H9 (cell line): ENCODE data around the gene B4GALNT4. TPM values are rescaled to one million over a fixed set of nuclear protein-coding genes. Genes with fewer than 3 reads are reported as not detected.
"Not testable (repeated sequence)": the region's sequence is repeated elsewhere in the genome, so short reads cannot be mapped to it uniquely, and the experiment has no call there.

Experiments
- DNase-seq: peaks from one replicate; pipeline ENCODE4 v3.0.0-alpha.2; 2017
- H2AFZ ChIP-seq: one replicate; pipeline ENCODE4 v1.6.1; 2013; ENCODE audit warnings: mild to moderate bottlenecking, low read length, control low read depth, moderate library complexity
- H2AK5ac ChIP-seq: 2 replicates; pipeline ENCODE4 v1.6.1; 2013; ENCODE audit warnings: low read length, control low read depth, mixed read lengths; ENCODE audit not compliant: insufficient read length
- H2BK120ac ChIP-seq: one replicate; pipeline ENCODE4 v1.6.1; 2013; ENCODE audit warnings: low read depth, mild to moderate bottlenecking, low read length, control low read depth, inconsistent platforms; ENCODE audit not compliant: poor library complexity, severe bottlenecking
- H2BK12ac ChIP-seq: 2 replicates; pipeline ENCODE4 v1.6.1; 2013; ENCODE audit warnings: low read length, control low read depth, mixed read lengths, low read depth; ENCODE audit not compliant: insufficient read length
- H2BK15ac ChIP-seq: 2 replicates; pipeline ENCODE4 v1.6.1; 2013; ENCODE audit warnings: low read depth, low read length, control low read depth
- H2BK20ac ChIP-seq: one replicate; pipeline ENCODE4 v1.6.1; 2013; ENCODE audit warnings: low read depth, mild to moderate bottlenecking, low read length, control low read depth, inconsistent platforms; ENCODE audit not compliant: poor library complexity, severe bottlenecking
- H2BK5ac ChIP-seq: 2 replicates; pipeline ENCODE4 v1.6.1; 2013; ENCODE audit warnings: low read length, control low read depth, mixed read lengths; ENCODE audit not compliant: insufficient read length
- H3K14ac ChIP-seq: 2 replicates; pipeline ENCODE4 v1.6.1; 2013; ENCODE audit warnings: low read length, control low read depth; ENCODE audit not compliant: insufficient read depth
- H3K18ac ChIP-seq: 2 replicates; pipeline ENCODE4 v1.6.1; 2013; ENCODE audit warnings: low read depth, mild to moderate bottlenecking, mixed read lengths, low read length, control low read depth; ENCODE audit not compliant: insufficient read length
- H3K23ac ChIP-seq: 2 replicates; pipeline ENCODE4 v1.6.1; 2013; ENCODE audit warnings: low read length, control low read depth, mixed read lengths, low read depth; ENCODE audit not compliant: insufficient read length
- H3K23me2 ChIP-seq: 2 replicates; pipeline ENCODE4 v1.6.1; 2013; ENCODE audit warnings: low read depth, mild to moderate bottlenecking, mixed read lengths, low read length, control low read depth; ENCODE audit not compliant: insufficient read length, poor library complexity, severe bottlenecking
- H3K27ac ChIP-seq: 2 replicates; pipeline ENCODE4 v1.5.1; 2013; ENCODE audit warnings: low read length, control low read depth, mixed read lengths, low read depth; ENCODE audit not compliant: insufficient read length
- H3K27me3 ChIP-seq: 2 replicates; pipeline ENCODE4 v1.6.1; 2013; ENCODE audit warnings: low read length, control low read depth, inconsistent platforms; ENCODE audit not compliant: insufficient read depth
- H3K4ac ChIP-seq: 2 replicates; pipeline ENCODE4 v1.6.1; 2013; ENCODE audit warnings: low read depth, mild to moderate bottlenecking, control low read depth, inconsistent platforms, low read length, moderate library complexity
- H3K4me1 ChIP-seq: 2 replicates; pipeline ENCODE4 v1.6.1; 2013; ENCODE audit warnings: low read length, control low read depth, inconsistent platforms; ENCODE audit not compliant: insufficient read depth
- H3K4me2 ChIP-seq: 2 replicates; pipeline ENCODE4 v1.6.1; 2013; ENCODE audit warnings: low read length, control low read depth, mixed read lengths; ENCODE audit not compliant: insufficient read length, insufficient read depth
- H3K56ac ChIP-seq: 2 replicates; pipeline ENCODE4 v1.6.1; 2013; ENCODE audit warnings: low read depth, mild to moderate bottlenecking, mixed read lengths, low read length, control low read depth; ENCODE audit not compliant: insufficient read length
- H3K79me1 ChIP-seq: 2 replicates; pipeline ENCODE4 v1.6.1; 2013; ENCODE audit warnings: low read depth, mild to moderate bottlenecking, moderate library complexity, low read length, control low read depth, inconsistent platforms; ENCODE audit not compliant: insufficient read depth, poor library complexity, severe bottlenecking
- H3K79me2 ChIP-seq: 2 replicates; pipeline ENCODE4 v1.6.1; 2013; ENCODE audit warnings: low read length, control low read depth, inconsistent platforms; ENCODE audit not compliant: insufficient read depth
- H3K9ac ChIP-seq: 2 replicates; pipeline ENCODE4 v1.6.1; 2013; ENCODE audit warnings: low read length, control low read depth, mixed read lengths; ENCODE audit not compliant: insufficient read length; ENCODE audit errors: extremely low read depth
- H3K9me3 ChIP-seq: one replicate; pipeline ENCODE4 v1.6.1; 2013; ENCODE audit warnings: low read depth, low read length, inconsistent platforms; ENCODE audit not compliant: control insufficient read depth
- H3T11ph ChIP-seq: one replicate; pipeline ENCODE4 v1.6.1; 2013; ENCODE audit warnings: mild to moderate bottlenecking, low read length, control low read depth, inconsistent platforms
- H4K20me1 ChIP-seq: one replicate; pipeline ENCODE4 v1.6.1; 2013; ENCODE audit not compliant: control insufficient read depth, insufficient read length, insufficient read depth
- H4K5ac ChIP-seq: 2 replicates; pipeline ENCODE4 v1.6.1; 2013; ENCODE audit warnings: low read depth, mild to moderate bottlenecking, mixed read lengths, low read length, control low read depth; ENCODE audit not compliant: insufficient read length
- H4K8ac ChIP-seq: replicated peaks from 2 replicates; pipeline ENCODE4 v1.6.1; 2013; ENCODE audit warnings: low read length, control low read depth, mixed read lengths, low read depth; ENCODE audit not compliant: insufficient read length
- H4K91ac ChIP-seq: 2 replicates; pipeline ENCODE4 v1.6.1; 2013; ENCODE audit warnings: low read depth, mild to moderate bottlenecking, moderate library complexity, mixed read lengths, low read length, control low read depth; ENCODE audit not compliant: insufficient read length
- H3K27ac Mint-ChIP-seq, 3 experiments: 2 replicates in 2 of 3; 3 replicates in 1 of 3; pipeline ENCODE4 v1.8.0; 2020 to 2021; ENCODE audit warnings: mixed read lengths in 3 of 3, mild to moderate bottlenecking in 1 of 3, moderate library complexity in 1 of 3
- H3K27me3 Mint-ChIP-seq: 2 replicates; pipeline ENCODE4 v1.8.0; 2021; ENCODE audit warnings: low read depth, mild to moderate bottlenecking, moderate library complexity, mixed read lengths
- H3K36me3 Mint-ChIP-seq, 3 experiments: 2 replicates in 2 of 3; 3 replicates in 1 of 3; pipeline ENCODE4 v1.8.0; 2020 to 2021; ENCODE audit warnings: low read depth in 3 of 3, mixed read lengths in 3 of 3; ENCODE audit not compliant: insufficient read depth in 1 of 3
- H3K4me1 Mint-ChIP-seq, 2 experiments: 2 replicates each; pipeline ENCODE4 v1.8.0; 2020; ENCODE audit warnings: mixed read lengths in 2 of 2
- H3K4me3 Mint-ChIP-seq, 2 experiments: 2 replicates in 1 of 2; 3 replicates in 1 of 2; pipeline ENCODE4 v1.8.0; 2020 to 2021; ENCODE audit warnings: mild to moderate bottlenecking in 2 of 2, mixed read lengths in 2 of 2, moderate library complexity in 1 of 2
- H3K9me3 Mint-ChIP-seq, 2 experiments: 2 replicates in 1 of 2; 3 replicates in 1 of 2; pipeline ENCODE4 v1.8.0; 2020; ENCODE audit warnings: mild to moderate bottlenecking in 2 of 2, mixed read lengths in 2 of 2, moderate library complexity in 1 of 2
- CTCF ChIP-seq: fragments of 200-600 bp; sonication (generic); conservative IDR thresholded peaks from 3 replicates; pipeline ENCODE4 v1.8.0; 2021; ENCODE audit warnings: antibody characterized with exemption, mild to moderate bottlenecking
- WGBS: extraction: QIAGEN DNeasy Blood & Tissue Kit; methylation state at CpG from one replicate; pipeline ENCODE4 v1.1.7; 2013; ENCODE audit warnings: missing lambda C conversion rate, low lambda C conversion rate, mixed read lengths; ENCODE audit not compliant: insufficient read length; ENCODE audit errors: extremely low coverage; 5-methylcytosine and 5-hydroxymethylcytosine counted together
- total RNA-seq: library from RNA; stranded (reverse); gene quantifications from 2 replicates; pipeline ENCODE4 v1.2.1, GENCODE V29; 2021

Gene B4GALNT4
- total RNA-seq, 1 experiment from 2014 or later, result 105 TPM

- Histone ChIP-seq H3K14ac (no peak overlapping the region), H3T11ph (no peak overlapping the region), H3K23me2 (no peaks in the 10 kb centered on the region), H4K5ac (no peak overlapping the region), H3K9ac (no peak overlapping the region), H2BK120ac (no peak overlapping the region), H3K79me1 (no peaks in the 10 kb centered on the region), H4K20me1 (no peaks in the 10 kb centered on the region), H2BK20ac (no peak overlapping the region), H2BK15ac (no peak overlapping the region), H3K56ac (no peak overlapping the region), H3K18ac (no peak overlapping the region), H3K4me2 (no peak overlapping the region), H2AK5ac (no peak overlapping the region), H2BK12ac (no peak overlapping the region), H4K91ac (no peak overlapping the region), H3K23ac (no peak overlapping the region), H3K4me1 (peaks cover 4% of the 10 kb centered on the region; the same call in 1 of the 2 replicates), H3K27ac (no peak overlapping the region), H2BK5ac (no peak overlapping the region), H3K4ac (no peak overlapping the region), H3K79me2 (no peaks in the 10 kb centered on the region), H3K27me3 (no peaks in the 10 kb centered on the region), H4K8ac (no peak overlapping the region), H3K9me3 (no peaks in the 10 kb centered on the region), H2AFZ (no peak overlapping the region)
- H3K4me1 Mint-ChIP-seq, result peaks cover 23 to 30% of the 10 kb centered on the region in 2 experiments
- WGBS, result no CpG with 5 or more reads among the region's 13 CpGs
- no peak for DNase-seq
- H3K27me3 Mint-ChIP-seq, result peaks cover 4% of the 10 kb centered on the region
- H3K9me3 Mint-ChIP-seq, result peaks cover 15 to 17% of the 10 kb centered on the region in 2 experiments
- H3K36me3 Mint-ChIP-seq, result peaks cover 4 to 31% (median 11%) of the 10 kb centered on the region in 3 experiments; a peak in 6 of 7 replicates
- no peak overlapping the region for H3K27ac Mint-ChIP-seq
- no peak for TF ChIP-seq CTCF
- H3K4me3 Mint-ChIP-seq, result no peak overlapping the region
These were observed 41.3 kb upstream of the B4GALNT4 start for GRCh38 chr11:328012-328411.

GRCh38 chr11:328516-329100, 40.7 kb upstream of the B4GALNT4 start:
- H3K23ac ChIP-seq, H3K4me2 ChIP-seq, H3K9me3 ChIP-seq, H4K5ac ChIP-seq, H3K79me1 ChIP-seq, H2BK12ac ChIP-seq, DNase-seq, H3T11ph ChIP-seq, H2BK15ac ChIP-seq, H3K27ac ChIP-seq, H3K27me3 Mint-ChIP-seq, H3K27ac Mint-ChIP-seq, H3K27me3 ChIP-seq, H2BK120ac ChIP-seq, H2BK5ac ChIP-seq, H3K56ac ChIP-seq, H2AK5ac ChIP-seq, H3K18ac ChIP-seq, H3K14ac ChIP-seq, H2BK20ac ChIP-seq, H4K20me1 ChIP-seq, H2AFZ ChIP-seq, H3K23me2 ChIP-seq, H4K91ac ChIP-seq, H4K8ac ChIP-seq, H3K4me3 Mint-ChIP-seq, H3K4ac ChIP-seq, H3K4me1 ChIP-seq, H3K9ac ChIP-seq, H3K79me2 ChIP-seq: not testable (repeated sequence)
- peaks cover 26 to 33% of the 10 kb centered on the region in 2 experiments for H3K4me1 Mint-ChIP-seq
- H3K36me3 Mint-ChIP-seq, result peaks cover 4 to 36% (median 11%) of the 10 kb centered on the region in 3 experiments; a peak in 6 of 7 replicates
- peaks cover 21 to 22% of the 10 kb centered on the region in 2 experiments for H3K9me3 Mint-ChIP-seq
- no CpG with 5 or more reads among the region's 15 CpGs for WGBS
